Measurements from ENCODE around the gene AURKAIP1.

AURKAIP1 gene

GRCh38 chr1:1359664-1360468 lies 15.1 kb downstream of the AURKAIP1 start:
- peak; percentile 85 for DNase-seq

DNA sequence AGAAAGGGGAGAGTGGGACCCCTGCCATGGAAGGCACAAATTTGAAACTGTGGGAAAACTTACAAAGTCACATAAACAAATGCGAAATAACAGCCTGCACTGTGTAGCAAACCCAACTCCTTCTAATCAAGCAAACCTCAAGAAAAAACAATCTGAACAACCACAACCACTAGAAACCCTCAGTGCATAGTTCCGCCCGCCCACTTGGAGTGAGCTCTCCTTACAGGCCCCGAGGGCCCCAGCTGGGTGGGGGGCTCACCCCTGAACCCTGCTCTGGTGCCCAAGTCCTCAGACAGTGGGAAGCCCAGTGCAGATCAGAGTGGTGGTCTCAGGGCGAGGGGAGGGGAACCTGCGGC lies 15.7 kb downstream of the AURKAIP1 start:
- DNase-seq: no peak

DNA sequence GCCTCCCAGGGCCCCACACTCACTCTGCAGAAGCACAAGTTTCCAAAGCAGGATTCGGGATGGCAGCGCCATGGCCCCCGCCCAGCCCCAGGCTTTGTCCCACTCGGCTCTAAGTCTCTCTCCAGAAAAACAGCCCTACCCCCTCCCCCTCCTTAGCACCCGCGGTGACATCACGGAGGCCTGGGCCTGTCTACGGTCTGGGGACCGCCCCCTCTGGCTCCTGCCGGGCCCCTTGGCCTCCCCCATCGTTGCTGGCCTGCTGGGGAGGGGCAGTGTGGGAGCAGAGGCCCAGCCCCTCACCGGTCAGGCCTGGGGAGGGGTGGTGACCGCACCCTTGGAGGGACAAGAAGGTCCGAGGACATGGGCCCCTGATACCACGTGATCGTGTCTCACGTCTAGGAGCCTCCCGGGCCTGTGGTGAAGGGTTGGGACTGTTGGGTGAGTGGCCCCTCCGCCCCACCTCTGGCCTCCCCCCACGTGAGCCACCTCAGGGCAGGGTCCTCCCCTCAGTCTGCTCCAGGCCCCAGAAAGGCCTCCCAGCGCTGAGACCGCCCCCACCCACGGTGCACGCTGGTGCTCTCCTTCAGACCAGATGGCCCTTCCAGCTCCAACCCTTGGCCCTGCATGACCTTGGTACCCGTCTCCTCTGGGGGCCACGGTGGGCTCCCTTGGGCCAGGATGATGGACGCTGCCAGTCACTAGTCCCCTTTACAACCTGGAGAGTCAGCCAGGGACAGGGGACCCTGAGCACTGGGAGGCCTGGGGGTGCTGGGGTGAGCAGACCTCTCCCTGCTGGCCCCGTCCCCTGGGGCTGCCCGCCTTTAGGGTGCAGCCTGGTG lies 16.4 kb downstream of the AURKAIP1 start, which contains the start of gene MXRA8:
MXRA8 (minus strand) TSS at position 123 of the 839 bp plus-strand sequence; CDS start at position 72, 51 bp downstream.
- DNase-seq: peak; percentile 92

DNA sequence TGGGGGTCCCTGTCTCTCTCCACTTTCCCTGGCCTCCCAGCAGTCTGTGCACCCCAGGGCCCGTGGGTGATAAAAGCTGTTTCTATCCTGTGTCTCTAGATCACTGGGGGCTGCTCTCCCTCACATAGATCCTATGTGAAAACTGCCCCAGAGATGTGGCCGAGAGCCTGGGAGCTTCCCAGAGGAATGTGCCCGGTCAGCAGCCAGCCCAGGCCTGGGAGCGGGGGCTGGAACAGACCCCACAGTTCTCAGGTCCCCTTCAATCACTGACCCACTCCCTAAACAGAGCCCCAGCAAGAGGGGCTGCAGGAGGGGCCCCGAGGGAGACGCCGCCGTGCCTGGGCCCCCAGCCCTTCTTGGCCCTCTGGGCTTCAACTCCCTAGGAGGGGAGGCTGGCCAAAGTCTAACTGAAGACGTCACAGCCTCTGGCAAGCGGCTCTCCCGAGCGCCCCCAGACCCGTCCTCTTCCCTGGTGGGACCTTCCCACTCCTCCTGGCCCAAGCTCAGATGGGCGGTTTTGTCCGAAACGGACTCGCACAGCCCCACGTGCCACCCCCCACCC lies 17.1 kb downstream of the AURKAIP1 start:
- no peak for DNase-seq

DNA sequence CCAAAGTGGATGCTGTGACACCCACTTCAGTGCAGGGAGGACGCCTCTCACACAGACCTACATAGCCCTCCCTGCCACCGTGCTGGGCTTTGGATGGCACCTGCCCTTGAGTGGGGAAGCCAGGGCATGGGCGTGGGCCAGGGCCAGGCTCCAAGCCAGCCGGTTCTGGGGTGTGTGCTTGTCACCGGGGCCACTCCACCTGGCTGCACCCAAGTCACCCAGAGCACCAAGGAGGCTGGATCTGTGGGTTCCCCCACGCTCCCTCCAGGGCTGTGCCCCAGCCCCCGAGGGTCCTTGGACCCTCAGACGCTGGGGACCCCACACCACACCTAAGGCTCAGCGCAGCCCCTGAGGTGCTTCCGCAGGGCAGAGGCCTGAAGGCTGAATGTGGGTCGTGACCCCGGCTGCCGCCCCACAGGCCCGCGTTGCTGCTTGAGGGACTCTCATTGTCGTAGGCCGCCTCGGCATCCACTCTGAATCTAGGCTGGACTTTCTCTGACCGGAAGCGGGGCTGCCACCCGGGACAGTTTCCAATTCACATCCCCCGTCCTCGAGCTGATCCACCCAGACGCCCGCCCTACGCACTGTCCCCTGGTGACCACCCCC lies 18.1 kb downstream of the AURKAIP1 start:
- no peak for DNase-seq

GRCh38 chr1:1356166-1356795 lies 18.7 kb downstream of the AURKAIP1 start:
- DNase-seq: no peak

GRCh38 chr1:1355416-1355815 lies 19.6 kb downstream of the AURKAIP1 start:
- peak; percentile 58 for DNase-seq

GRCh38 chr1:1354271-1355247 lies 20.4 kb downstream of the AURKAIP1 start:
- no peak for DNase-seq

DNA sequence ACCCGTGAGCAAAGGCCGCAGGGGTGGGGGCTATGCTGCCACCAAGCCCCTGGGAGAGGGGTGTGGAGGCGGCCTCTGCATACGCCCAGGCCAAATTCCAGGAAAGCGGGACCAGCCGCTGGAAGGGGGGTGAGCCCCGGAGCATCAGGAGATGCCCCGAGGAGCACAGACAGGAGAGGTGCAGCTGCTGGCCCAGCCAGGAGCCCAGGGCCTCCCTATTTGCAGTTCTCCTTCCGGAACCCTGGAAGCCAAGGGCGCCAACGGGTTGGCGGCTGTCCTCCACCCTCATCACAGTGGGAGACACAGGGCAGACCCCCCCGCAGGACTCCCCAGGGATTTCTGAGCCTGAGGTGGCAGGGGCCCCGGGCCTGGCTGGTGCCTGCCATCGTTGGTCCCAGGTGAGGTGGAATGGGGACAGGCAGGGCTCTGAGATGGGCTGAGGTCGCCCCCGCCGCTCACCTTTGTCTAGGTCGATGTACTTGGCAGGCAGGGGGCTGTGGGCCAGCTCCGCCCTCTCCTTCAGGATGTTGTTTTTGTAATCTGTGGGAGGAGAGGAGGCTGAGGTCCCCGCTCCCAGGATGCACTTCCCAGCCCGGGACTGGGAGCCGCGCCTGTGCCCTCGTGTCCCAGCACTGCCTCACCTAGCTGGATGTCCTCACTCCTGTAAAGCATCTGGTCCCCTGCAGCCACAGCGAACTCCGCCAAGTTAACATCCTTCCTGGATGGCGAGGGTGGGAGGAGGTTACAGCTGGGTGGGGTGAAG lies 21.4 kb downstream of the AURKAIP1 start:
- no peak for DNase-seq

DNA sequence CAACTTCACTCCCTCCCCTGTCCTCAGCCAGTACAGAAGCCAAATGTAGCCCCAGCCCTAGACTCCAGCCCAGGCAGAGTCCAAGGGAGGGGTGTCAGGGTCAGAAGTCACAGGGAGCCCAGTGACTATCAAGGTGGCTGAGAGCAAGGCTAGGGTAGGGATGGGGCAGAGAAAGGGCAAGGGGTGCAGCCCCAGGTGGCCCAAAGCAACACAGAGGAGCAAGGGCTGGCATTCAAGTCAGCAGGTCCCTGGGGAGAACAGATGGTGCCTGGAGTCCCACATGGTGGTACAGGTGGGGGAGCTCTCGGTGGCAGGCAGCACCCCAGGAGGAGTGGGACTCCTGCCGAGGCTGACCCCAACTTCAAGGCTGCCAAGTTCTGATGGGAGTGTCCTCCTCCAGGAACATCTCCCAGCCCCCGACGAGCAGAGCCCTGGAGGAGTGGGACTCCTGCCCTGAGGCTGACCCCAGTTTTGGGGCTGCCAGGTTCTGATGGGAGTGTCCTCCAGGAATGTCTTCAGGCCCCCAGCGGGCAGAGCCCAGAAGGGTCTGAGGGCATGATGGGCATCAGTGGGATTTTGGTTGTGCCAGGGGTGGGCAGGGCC lies 22.1 kb downstream of the AURKAIP1 start:
- DNase-seq: no peak

- peak; percentile 78 for DNase-seq
Measured at GRCh38 chr1:1351511-1352427, 23.2 kb downstream of the AURKAIP1 start.

- peak; percentile 84 for DNase-seq
Measured at GRCh38 chr1:1349256-1350012, 25.6 kb downstream of the AURKAIP1 start, which contains the start of gene DVL1. TSS of gene DVL1 (minus strand) at chr1:1349418. CDS start at chr1:1349065, 353 bp downstream.

- no peak for DNase-seq
Measured at GRCh38 chr1:1348420-1349255, 26.4 kb downstream of the AURKAIP1 start.

DNA sequence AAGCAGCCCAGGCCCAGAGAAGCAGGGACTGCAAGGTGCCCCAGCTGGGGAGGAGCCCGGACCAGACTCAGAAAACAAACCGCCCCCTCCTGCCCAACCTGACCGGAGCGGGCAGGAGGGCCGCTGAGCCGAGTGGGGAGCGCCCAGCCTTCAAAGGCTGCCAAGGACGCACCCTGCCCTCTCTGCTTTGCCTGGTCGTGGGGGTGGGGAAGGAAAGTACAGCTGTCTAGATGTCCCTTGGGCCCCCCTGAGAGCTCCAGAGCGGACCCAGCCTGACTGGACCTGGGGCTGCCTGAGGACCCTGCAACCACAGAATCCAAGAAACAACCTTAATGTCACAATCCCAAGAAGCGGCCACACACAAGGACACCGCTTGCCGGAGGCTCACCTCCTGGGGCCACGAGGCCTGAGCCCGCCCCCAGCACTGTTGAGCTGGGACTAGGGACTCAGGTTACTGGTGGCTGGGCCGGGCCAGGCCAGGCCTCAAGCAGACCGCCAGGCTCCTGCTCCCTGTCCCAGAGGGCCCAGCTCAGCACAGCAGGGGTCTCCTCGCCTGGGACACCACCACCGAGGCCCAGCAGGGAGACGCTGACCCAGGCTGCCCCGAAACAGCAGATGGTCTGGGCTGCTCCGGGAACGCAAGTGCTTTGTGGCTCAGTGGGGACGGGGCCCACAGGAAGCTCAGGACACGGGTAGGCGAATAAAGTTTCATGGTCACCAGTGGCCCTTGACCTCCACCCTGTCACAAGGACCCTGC lies 27.2 kb downstream of the AURKAIP1 start:
- DNase-seq: no peak

- no peak for DNase-seq
Measured at GRCh38 chr1:1347026-1347595, 27.9 kb downstream of the AURKAIP1 start.

DNA sequence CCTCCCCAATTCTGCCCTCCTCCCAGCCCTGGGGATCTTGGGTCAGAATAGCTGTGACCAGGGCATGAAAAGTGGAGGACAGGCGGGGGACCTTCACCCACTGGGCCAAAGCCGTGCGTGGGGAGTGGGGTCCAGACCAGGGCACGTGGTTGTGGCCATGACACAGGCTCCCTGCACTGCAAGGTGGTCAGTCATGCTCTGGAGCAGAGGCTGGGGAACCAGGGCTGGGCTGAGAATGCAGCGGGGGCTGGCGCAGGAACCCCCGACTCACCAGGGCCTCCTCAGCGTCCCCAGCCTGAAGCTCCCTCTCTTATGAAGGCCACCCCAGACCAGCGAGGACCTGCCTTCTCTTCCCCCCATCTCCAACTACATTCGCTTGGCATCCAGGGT lies 28.5 kb downstream of the AURKAIP1 start:
- no peak for DNase-seq

Data from right forelimb (tissue), 1 donor.